Retinal pigment epithelial cell (primary cell): ENCODE data around the gene SPATA31E1.

ENCODE experiments used
- DNase-seq: peaks from one replicate; pipeline ENCODE4 v3.0.0-alpha.2; 2010; ENCODE audit warnings: low read depth
- H3K4me3 ChIP-seq: 2 replicates; pipeline ENCODE4 v1.5.1; 2011; ENCODE audit warnings: mild to moderate bottlenecking, low read length, control low read depth, moderate library complexity
- CTCF ChIP-seq: conservative IDR thresholded peaks from 2 replicates; pipeline ENCODE4 v1.5.1; 2011; ENCODE audit warnings: low read depth, low read length, control low read depth, inconsistent platforms

SPATA31E1 gene

GRCh38 chr9:87885484-87886189, 3.0 kb downstream of the SPATA31E1 start:
- no peak for TF ChIP-seq CTCF

GRCh38 chr9:87886210-87886932, 3.7 kb downstream of the SPATA31E1 start:
- no peak for TF ChIP-seq CTCF
- no peak for DNase-seq
- H3K4me3 ChIP-seq = no peak overlapping the region

More at GRCh38 chr9:87885484-87886189, 3.0 kb downstream of the SPATA31E1 start:
- DNase-seq = no peak
- H3K4me3 ChIP-seq = no peak overlapping the region

GRCh38 chr9:87886933-87887505, 4.3 kb downstream of the SPATA31E1 start:
- no peak for DNase-seq
- H3K4me3 ChIP-seq = no peak overlapping the region
- no peak for TF ChIP-seq CTCF

GRCh38 chr9:87887661-87888480, 5.2 kb downstream of the SPATA31E1 start:
- no peak overlapping the region for H3K4me3 ChIP-seq
- DNase-seq = no peak
- TF ChIP-seq CTCF = no peak

GRCh38 chr9:87888501-87888900, 5.8 kb downstream of the SPATA31E1 start:
- no peak for TF ChIP-seq CTCF
- H3K4me3 ChIP-seq = no peak overlapping the region
- DNase-seq = no peak

GRCh38 chr9:87889065-87889881, 6.6 kb downstream of the SPATA31E1 start:
- TF ChIP-seq CTCF = no peak
- DNase-seq = no peak
- no peak overlapping the region for H3K4me3 ChIP-seq
